Osteoblast (primary cell): ENCODE data around the gene HIGD2B. TPM values are rescaled to one million over a fixed set of nuclear protein-coding genes. Genes with fewer than 3 reads are reported as not detected.
A peak's percentile ranks its signal among the peaks of the same experiment; 100 is the strongest.
"Not testable (repeated sequence)": the region's sequence is repeated elsewhere in the genome, so short reads cannot be mapped to it uniquely, and the experiment has no call there.

Experiments
- DNase-seq: peaks from one replicate; pipeline ENCODE4 v3.0.0; 2011; ENCODE audit warnings: low spot score, mixed read lengths; ENCODE audit not compliant: insufficient read length; ENCODE audit errors: missing footprints
- H2AFZ ChIP-seq: 2 replicates; pipeline ENCODE4 v1.6.0; 2011; ENCODE audit warnings: mild to moderate bottlenecking, low read length
- H3K27ac ChIP-seq: 2 replicates; pipeline ENCODE4 v1.5.1; 2011; ENCODE audit warnings: mild to moderate bottlenecking, low read depth, low read length, moderate library complexity
- H3K27me3 ChIP-seq: 2 replicates; pipeline ENCODE4 v1.6.0; 2012; ENCODE audit warnings: mild to moderate bottlenecking, control low read depth, inconsistent platforms, low read length, moderate library complexity; ENCODE audit not compliant: insufficient read depth
- H3K36me3 ChIP-seq: 2 replicates; pipeline ENCODE4 v1.5.1; 2011; ENCODE audit warnings: mild to moderate bottlenecking, low read length, control low read depth, moderate library complexity; ENCODE audit not compliant: insufficient read depth
- H3K4me1 ChIP-seq: 2 replicates; pipeline ENCODE4 v1.5.1; 2011; ENCODE audit warnings: mild to moderate bottlenecking, low read length, control low read depth, moderate library complexity; ENCODE audit not compliant: insufficient read depth
- H3K4me2 ChIP-seq: 2 replicates; pipeline ENCODE4 v1.6.0; 2011; ENCODE audit warnings: mild to moderate bottlenecking, low read length; ENCODE audit not compliant: insufficient read depth
- H3K4me3 ChIP-seq: fragments of 200-600 bp; sonication (generic); 3 replicates; pipeline ENCODE4 v1.5.1; 2012; ENCODE audit warnings: mild to moderate bottlenecking, low read length, inconsistent platforms; ENCODE audit not compliant: insufficient read depth
- H3K79me2 ChIP-seq: 2 replicates; pipeline ENCODE4 v1.6.0; 2012; ENCODE audit warnings: mild to moderate bottlenecking, low read length, control low read depth, inconsistent platforms; ENCODE audit not compliant: insufficient read depth
- H3K9me3 ChIP-seq: 2 replicates; pipeline ENCODE4 v1.5.1; 2011; ENCODE audit warnings: low read depth, low read length, control low read depth
- H4K20me1 ChIP-seq: 2 replicates; pipeline ENCODE4 v1.6.0; 2012; ENCODE audit warnings: mild to moderate bottlenecking, low read length, control low read depth; ENCODE audit not compliant: insufficient read depth
- total RNA-seq: library from RNA; depleted of rRNA; stranded (reverse); fragments of >200 nt; gene quantifications from 2 replicates; pipeline ENCODE4 v1.2.3, GENCODE V29; 2012

The HIGD2B gene
- total RNA-seq, 1 donor: not detected

DNA sequence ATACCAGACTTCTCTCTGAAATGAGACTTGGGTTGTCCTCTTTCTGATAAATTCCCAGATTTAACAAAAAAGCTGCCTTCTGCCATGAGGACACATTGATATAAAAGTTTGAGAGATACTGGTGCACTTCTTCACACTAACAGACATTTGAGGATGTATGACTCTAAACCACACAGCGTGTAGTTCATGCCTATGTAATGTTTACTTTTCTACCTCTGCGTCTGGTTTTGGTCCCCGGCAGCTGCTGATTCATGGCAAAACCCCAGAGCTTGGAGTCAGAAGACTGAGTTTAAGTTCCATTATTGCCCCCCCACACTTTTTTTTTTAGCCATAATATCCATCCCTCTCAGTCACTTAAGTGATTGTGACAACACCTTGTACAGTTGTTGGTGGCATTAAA, 30.0 kb downstream of the HIGD2B start:
- H3K79me2 ChIP-seq, H3K4me3 ChIP-seq, DNase-seq, H3K27me3 ChIP-seq, H3K4me2 ChIP-seq, H3K9me3 ChIP-seq, H3K36me3 ChIP-seq, H2AFZ ChIP-seq, H3K27ac ChIP-seq, H4K20me1 ChIP-seq, H3K4me1 ChIP-seq: not testable (repeated sequence)

DNA sequence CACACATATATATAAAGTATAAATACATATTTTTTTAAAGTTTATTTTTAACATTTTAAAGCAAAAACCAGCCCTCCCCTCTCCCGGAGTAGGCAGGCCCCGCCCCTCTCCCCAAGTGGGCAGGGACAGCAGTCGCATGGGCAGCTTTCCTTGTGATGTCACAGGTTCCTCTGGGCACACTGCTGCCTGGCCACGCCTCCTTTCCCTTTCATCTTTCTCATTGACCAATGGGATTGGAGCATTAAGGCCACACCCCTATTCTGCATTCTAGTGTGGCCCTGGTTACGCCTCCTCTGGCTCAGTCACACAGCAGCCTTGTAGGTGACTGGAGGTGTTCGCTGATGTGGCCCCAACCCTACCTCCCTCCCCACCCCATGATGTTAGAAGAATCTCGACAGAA, 31.6 kb downstream of the HIGD2B start, which contains the start of gene GOLGA6B:
Gene GOLGA6B (plus strand): TSS at position 301 of the 400 bp plus-strand sequence. CDS start 41 bp downstream, at position 342.
- H2AFZ ChIP-seq, H3K27ac ChIP-seq, H3K4me2 ChIP-seq, H3K36me3 ChIP-seq, DNase-seq, H3K9me3 ChIP-seq, H3K4me1 ChIP-seq, H3K4me3 ChIP-seq, H4K20me1 ChIP-seq, H3K79me2 ChIP-seq, H3K27me3 ChIP-seq: not testable (repeated sequence)

DNA sequence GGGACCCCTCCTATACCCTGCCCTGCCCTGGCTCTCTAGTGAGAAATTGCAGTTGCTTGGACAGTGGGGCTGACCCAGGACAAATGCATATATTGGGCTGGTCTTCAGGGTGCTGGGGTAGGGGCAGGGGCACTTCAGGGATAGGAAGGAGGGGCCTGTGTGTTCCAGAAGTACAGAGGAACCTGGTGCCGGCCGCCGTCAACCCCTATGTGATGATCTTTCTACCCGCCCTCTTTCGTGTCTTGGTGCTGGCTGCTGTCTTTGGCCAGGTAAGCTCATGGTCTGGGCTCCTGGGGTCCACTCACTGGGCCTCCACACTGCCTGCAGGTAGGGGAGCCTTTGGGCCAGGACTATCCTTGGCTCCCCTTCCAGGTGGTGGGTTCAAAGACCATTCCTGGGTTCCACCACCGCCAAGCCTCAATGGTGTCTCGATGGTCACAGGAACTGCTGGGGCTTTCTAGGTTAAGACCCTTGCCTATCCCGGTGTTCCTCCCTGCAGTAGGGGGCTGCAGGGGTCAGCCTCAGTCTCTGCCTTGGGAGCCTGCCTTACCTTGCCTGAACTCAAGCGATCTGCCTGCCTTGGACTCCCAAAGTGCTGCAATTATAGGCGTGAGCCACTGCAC, 37.2 kb downstream of the HIGD2B start:
- H3K4me2 ChIP-seq, H3K9me3 ChIP-seq, H3K36me3 ChIP-seq, H4K20me1 ChIP-seq, H3K27ac ChIP-seq, DNase-seq, H3K27me3 ChIP-seq, H3K4me1 ChIP-seq, H3K4me3 ChIP-seq, H2AFZ ChIP-seq, H3K79me2 ChIP-seq: not testable (repeated sequence)

DNA sequence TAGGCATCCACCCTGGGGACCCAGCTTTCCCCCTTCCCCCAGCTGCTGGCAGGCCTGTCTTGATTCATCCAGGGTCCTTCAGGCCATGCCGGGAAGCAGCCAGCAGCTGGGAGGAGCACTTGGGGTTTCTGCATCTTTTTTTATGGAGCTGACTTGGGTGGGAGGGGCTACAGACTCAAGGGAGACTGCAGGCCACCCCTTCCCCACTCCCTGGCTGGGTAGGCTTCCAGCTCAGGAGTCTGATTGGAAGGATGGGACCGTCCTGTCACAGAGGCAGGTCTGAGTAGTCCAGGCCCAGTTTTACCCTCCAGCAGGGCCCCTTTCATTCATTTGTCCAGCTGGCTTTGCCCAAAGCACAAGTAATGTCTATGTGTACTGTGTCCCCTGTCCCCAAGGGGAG, 43.7 kb downstream of the HIGD2B start:
- not testable (repeated sequence) for H4K20me1 ChIP-seq, H3K27ac ChIP-seq, DNase-seq, H3K36me3 ChIP-seq, H3K4me1 ChIP-seq, H3K79me2 ChIP-seq, H3K4me2 ChIP-seq, H3K9me3 ChIP-seq, H3K27me3 ChIP-seq, H2AFZ ChIP-seq, H3K4me3 ChIP-seq

DNA sequence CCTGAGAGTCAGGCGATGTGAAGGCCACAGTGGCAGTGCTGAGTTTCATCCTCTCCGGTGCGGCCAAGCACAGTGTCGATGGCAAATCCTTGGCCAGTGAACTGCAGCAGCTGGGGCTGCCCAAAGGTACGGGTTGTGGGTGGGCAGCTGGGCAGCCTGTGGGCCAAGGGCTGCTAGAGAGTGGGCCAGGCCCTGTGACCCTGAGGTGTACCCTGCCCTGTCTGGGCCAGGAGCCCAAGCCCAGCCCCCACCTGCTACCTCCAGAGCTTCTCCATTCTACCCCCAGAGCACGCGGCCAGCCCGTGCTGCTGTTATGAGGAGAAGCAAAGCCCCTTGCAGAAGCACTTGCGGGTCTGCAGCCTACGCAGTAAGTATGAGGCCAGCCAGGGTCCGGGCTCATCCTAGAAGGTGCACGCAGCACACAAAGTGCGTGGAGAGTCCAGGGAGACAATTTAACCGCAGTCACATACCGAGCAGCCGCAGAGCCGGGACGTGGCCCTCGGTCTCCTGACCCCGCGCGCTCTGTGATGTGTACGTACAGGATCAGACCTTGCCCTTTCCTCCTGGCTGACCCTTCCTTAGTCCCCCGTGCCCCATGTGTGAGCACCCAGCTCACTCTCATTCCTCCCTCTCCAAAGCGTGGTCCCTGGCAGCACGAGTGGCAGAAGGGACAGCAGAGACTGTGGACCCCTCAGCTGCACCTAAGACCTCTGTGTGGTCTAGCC, 46.1 kb downstream of the HIGD2B start:
- H3K79me2 ChIP-seq, H3K27ac ChIP-seq, H4K20me1 ChIP-seq, H3K27me3 ChIP-seq, H3K36me3 ChIP-seq, H3K4me3 ChIP-seq, H2AFZ ChIP-seq, DNase-seq, H3K9me3 ChIP-seq, H3K4me1 ChIP-seq, H3K4me2 ChIP-seq: not testable (repeated sequence)

DNA sequence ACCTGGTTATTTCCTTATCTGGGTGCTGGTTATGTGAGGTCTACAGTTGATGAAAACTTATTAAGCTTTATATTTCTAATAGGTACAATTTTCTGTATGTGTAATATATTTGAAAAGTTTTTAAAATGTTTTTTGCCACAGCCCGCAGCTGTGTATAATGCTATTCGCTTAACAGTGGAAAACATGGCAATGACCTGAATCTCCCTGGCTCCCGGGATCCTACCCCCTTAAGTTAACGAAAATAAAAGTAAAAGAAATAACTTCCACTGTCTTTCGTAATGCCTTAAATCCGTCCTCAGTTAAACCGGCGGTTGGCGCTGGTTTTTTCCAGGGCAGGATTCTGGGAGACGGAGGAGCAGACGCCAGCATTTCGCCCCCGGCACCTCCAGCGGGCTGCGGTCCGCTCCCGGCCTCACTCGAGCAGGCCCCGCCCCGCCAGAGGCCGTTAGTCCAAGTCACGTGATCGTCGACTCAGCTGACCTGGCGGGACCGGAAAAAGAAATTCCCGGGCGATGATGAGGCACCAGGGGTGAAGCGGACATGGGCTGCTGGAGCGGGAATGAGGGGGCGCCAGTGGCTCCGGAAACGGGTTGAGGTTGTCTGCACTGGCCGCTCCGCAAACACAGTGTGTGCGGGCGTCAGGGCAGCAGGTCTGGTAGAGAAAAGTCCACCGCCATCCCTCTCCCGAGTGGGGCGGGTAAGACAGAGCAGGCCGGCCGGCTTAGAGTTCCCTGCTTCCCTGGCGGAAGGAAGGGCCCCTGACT, 49.3 kb downstream of the HIGD2B start:
- not testable (repeated sequence) for H3K79me2 ChIP-seq, H3K27me3 ChIP-seq, H3K9me3 ChIP-seq, H3K4me1 ChIP-seq, H2AFZ ChIP-seq, H4K20me1 ChIP-seq, H3K27ac ChIP-seq, DNase-seq, H3K36me3 ChIP-seq
- peak overlapping the region; percentile 45 for H3K4me3 ChIP-seq
- H3K4me2 ChIP-seq: peak overlapping the region; percentile 43

DNA sequence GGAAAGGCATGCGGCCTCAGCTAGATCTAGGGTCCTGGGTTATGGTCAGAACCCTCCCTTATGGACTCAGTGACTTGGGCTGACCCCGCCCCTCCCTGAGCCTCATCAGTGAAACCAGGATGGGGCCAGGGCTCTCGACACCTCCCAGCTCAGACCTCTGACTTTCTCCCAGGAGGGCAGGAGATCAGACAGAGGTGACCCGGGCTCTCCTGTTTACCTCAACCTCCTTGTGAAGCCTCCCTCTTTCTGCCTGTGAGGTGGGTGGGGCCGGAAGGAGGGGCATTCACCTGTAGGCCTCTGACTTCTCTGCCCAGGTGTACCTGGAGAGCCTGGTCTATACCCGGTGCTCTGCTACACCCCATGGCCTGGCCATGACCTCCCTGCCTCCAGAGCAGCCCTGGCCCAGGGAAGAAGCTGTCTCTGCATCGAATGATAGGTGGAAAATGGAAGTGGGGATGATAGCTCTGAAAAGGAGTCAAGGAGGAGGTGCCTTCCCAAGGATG, 56.9 kb downstream of the HIGD2B start:
- not testable (repeated sequence) for H3K4me2 ChIP-seq, H3K27me3 ChIP-seq, H3K4me3 ChIP-seq, H3K27ac ChIP-seq, H3K36me3 ChIP-seq, H3K4me1 ChIP-seq, H3K79me2 ChIP-seq, H3K9me3 ChIP-seq, H4K20me1 ChIP-seq, DNase-seq, H2AFZ ChIP-seq
